ENCODE measurements around the gene ABCC4.

The ABCC4 gene

DNA sequence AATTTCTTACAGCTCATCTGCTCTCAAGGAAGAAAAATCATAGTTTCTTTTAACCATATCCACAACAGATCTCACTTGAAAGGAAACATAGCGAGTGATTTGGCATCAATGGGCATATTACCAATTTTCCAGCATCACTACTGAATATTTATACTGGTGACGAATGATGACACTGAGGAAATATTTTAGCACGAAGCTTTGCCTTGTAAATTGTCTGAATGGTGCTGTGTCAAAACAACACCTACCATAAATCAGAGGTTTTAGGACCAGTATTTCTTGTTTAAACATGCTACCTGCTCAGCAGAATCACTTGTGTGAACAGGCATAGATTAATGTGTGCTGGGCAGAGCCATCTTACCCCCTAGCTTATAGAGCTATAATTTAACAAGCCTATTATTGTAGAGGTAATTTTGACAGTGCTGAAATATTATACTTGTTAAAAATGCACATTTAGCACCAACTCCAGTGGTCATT is 146.8 kb downstream of the ABCC4 start:
- DNase-seq, result peak; percentile 32

DNA sequence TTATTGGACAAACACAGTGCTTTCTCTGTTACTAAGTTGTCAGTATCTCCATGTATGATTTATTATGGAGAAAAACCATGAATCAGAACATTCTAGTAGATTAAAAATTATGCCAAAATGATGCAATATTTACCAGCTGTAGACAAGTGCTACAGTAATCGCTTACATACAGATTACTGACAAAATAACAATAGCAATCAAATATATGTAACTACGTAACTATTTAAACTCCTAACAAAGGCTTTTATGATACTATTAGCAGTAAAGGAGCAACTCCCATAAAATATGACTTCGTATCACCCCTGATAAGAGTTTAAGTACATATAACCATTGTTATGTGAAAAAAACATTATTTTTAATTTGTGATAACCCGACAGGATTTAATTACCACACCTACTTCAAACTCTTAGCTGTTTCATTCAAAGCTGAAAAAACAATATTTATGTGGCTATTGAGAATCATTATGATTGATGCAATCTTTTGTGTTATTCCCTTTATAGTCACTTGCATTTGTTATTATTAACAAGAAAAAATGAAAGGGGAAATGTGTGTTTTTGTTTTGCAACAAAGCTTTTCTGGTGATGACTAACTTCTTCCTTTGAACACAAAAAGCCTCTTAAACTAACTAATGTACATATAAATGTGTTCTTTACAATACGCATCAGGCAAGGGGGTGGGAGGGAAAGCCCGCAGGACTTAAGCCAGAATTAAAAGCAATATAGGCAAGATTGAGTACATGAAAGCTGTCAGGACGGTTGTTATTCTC is 147.4 kb downstream of the ABCC4 start:
- no peak for DNase-seq

DNA sequence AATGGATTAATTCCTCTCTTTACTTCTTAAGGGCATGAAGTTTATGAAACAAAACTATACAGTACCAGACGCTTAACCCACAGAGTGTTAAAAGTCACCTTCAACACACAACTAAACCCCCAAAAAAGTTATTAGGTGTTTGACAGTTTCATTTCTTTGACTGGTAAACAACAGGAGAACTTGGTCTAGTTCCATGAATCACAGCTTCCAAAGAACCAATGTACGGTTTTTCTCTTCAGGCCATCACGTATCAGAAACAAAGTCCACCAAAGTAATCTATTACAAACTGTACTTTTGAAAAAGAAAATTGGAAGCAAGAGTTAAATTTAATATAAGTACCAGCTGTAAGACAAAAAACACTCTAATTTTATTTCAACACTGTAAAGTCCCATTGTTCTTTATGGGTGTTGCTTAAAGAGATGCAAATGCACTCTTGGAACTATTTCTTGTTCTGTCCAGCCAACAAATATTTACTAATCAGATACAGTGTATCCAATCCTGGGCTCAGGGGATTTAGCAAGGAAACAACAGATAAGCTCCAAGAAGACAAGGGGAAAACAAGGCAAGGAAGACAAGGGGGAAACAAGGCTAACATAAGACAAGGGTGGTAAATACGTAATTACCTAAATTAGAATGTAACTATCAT is 149.2 kb downstream of the ABCC4 start:
- DNase-seq, result no peak

DNA sequence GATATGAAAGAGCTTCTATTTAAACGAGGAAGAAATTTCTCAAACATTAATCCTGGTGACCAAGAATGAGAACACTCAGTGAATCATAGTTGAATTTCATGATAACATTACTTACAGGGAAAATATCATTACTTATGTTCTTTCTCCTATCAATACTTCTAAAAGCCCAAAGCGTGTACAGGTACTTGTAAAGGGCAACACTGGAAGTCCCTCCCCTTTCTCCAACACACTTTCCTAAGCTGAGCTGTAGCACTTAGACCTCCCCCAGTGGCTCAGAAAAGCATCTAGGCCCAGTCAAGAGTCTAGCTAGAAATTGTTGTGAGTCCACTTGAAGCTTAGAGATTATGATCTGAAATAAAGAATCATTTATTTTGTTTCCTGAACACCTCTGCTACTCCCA is 150.7 kb downstream of the ABCC4 start:
- DNase-seq, result no peak

DNA sequence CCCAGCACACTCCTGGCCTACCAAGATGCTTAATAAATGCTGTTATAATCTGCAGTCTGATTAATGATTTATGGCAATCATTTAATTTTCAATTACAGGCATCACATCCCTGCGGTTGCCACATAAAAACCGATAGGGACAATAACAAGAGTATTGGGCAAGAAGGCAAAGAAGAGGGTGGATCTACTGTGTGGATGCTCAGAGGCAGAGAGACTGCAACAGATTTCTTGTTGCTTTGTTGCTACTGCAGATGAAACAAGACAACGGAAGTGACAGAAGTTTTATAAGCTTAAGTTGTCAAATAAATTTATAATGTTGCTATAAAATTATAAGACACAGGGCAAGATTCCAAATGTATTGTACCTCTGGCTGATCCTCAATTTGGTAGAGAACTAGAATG is 154.8 kb downstream of the ABCC4 start:
- DNase-seq, result no peak

DNA sequence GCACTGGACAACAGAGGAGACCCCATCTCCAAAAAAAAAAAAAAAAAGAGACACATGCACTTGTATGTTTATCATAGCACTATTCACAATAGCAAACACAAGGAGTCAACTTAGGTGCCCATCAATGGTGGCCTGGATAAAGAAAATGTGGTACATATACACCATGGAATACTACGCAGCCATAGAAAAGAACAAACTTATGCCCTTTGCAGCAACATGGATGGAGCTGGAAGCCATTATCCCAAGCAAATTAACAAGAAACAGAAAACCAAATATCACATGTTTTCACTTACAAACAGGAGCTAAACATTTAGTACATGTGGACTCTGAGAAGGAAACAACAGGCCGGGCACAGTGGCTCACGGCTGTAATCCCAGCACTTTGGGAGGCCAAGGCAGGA is 155.7 kb downstream of the ABCC4 start:
- no peak for DNase-seq

DNA sequence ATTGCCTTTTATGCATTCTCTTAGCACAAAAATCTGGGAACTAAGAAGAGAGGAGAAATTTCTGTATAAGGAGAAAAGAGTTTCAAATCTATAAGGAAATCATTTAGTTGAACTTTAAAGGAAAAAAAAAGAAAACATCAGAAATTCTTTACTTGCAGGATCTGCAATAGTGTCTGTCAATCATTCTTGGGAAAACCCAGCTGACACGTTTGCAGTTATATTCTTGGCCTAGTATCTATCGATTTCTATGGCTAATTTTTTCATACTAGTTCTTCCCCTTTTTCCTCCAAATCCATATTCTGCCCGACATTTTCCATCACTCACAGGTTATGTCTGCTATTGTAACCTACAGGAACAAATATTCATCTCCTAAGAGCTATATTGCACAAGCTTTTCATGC is 160.7 kb downstream of the ABCC4 start:
- DNase-seq, result no peak

DNA sequence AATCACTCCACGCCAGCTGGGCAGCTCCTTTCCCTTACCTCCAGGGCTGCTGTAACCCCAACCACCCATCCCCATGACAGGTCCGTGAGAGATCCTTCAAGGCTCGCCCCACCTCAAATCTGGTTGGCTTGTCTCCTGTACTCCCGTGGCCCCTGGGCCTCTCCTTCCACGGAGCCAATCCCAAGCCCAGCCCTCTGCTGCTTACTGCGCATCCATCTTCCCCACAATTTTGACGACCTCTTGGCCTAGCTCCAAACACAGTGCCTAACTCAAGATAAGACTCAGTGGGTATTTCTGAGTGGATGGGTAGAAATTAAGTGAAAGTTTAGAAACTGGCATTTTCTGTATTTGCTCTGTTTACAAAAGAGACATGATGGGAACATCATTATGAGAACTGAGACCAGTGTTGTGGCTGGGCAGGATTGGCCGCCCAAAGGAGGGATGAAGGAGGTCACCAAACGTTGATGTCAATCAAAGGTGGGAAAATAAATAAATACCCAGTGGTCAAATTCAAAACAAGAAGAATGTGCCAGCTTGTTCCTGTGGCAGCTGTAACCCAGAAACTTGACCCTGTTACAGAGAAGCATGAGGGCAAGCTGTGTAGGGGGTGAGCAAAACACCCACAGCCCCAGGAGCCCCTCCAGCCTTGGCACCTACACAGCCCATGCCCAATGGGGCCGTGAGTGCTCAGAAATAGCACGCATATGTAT is 162.2 kb downstream of the ABCC4 start:
- no peak for DNase-seq

DNA sequence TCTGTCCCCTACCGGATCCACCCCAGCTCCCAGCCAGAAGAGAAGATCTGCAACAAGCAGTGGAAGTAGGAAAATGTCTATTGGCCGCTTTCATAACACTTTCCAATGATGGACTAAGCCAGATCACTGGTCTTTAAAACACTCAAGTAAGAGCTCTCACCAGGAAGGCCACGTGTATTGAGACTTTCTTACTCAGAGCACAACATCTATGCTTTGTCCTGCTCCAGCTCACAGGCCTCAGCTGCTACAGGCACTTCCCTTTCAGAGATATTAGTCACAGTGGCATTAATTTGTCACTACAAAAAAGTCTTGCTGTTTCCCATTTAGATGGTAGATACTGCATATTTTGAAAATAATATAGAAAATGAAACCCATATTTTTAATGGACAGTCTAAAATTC is 164.2 kb downstream of the ABCC4 start:
- DNase-seq, result no peak

DNA sequence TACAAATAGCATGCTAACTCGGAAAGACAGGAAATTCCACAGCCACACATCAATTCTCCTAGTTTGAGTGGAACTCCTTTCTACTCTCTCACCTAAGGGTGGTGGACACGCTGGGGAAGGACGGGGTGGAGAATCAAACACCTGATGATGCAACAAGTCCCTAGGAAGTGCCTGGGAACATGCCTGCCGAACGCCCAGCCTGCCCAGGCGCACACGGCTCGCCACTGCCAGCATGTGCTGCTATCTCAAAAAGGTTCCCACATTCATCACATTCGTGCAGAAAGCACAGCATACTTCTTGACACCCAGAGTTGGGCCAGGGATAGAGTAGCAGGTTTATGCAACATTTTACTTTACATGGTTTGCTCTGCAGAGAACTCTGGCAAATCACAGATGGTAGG is 164.6 kb downstream of the ABCC4 start:
- no peak for DNase-seq

DNA sequence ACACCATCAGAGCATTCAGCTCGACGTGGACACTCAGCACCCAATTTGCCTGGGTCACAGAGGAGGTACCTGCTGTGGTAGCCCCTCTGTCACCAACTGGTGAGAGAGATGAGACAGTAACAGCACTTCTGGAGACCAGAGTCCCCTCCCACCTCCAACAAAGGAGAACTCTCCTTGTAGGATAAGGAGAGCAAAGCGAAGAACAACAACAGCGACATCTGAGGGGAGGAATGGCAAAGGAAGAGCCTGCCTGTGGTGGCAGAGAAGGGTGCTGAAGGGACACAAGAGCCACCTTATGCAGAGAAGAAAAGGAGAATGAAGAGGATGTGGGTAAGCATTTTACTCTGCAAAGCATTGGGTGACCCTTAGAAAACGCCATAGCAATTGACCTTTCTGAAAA is 167.8 kb downstream of the ABCC4 start:
- DNase-seq, result no peak

DNA sequence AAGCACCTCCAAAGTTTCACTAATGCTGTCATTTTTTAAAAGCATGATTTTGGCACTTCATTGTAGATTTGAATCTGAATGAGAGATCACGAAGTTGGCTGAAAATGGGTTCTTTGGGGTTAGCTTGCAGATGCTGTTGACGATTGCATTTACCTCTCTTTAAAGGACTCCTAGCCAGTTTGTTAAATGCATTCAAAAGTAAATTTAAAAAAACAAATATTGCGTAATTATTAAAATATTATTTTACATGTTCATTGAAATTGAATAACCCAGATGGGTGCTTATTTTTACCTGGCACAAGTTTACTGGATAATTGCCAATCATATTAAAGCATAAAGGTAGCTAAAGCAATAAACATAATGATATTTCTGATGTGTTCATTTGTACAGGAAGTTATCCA is 172.2 kb downstream of the ABCC4 start:
- DNase-seq, result no peak

DNA sequence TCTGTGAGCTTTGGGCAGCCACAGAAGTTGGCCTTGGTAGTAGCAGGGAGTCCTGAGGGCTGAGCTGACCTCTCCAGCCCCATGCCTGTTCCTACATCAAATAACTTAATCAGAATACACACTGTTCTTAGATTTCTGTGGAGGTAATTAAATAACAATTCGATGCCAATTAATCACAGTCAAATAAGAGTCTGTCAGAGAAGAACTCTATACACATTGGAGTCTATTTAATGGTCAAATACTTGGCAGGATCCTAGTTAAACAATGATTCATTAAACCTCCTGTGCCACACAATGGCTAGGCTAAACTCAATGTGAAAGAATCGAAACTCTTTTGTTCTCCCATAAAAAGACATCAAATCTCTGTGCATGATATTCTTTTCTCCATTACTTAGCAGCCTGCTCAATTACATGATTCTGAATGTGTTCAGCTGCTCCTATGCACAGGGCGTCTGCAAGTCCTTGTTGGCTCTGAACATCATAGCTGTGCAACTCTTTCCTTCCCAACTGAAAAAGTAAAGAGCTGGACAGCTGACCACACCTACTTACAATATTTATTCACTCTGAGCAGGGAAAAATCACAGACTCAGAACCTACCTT is 173.1 kb downstream of the ABCC4 start:
- no peak for DNase-seq

DNA sequence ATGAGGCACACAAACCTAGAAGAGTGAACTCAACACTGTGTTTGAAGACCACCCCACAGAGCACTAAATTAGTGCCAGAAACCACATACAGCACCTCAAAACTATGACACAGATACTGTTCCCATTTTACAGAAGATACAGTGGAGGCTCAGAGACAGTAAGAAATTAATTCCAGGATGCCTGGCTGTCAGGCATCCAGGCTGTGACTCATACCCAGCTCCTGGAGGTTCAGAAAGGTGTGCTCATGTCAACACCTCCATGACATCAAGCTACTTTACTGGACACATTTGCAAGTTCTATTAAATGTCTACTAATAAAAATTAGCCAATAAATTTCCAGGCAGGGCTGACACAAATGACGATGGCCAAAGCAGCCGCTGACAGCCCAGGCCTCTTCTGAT is 176.3 kb downstream of the ABCC4 start:
- no peak for DNase-seq

DNA sequence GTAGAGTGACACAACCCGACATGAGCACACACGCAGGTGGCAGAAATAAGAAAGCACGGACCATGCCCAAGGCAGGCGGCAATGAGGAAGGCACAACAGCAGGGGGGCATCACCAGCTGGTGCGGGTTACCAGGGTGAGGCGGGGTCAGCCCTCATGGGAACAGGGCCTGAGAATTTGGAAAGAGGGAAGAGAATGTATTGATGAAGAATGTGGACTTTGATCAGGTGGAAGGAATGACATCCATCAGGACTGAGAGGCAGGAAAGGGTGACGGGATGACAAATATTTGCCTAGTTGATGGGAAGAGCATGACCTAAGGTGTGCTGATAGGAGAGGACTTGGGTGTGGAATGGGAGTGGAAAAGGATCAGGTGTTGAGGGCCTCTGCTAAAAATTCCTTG is 177.5 kb downstream of the ABCC4 start:
- DNase-seq, result no peak

DNA sequence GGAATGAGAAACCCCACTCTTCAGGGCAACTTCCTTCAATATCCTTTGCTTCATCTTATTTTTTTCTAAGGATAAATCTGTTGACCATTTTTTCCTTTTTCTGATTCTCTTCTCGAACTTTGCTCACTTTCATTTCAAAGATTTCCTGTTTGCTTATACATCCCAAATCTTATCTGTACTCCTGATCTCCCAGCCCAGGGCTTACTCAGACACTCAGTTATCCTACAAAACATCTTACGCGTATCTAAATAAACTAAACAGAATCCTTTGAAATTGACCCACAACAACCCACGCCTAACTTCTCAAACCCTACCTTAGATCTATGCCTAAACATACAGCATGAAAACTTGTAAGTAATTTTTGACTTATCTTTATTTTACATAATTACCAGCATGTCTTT is 179.2 kb downstream of the ABCC4 start:
- DNase-seq, result no peak

DNA sequence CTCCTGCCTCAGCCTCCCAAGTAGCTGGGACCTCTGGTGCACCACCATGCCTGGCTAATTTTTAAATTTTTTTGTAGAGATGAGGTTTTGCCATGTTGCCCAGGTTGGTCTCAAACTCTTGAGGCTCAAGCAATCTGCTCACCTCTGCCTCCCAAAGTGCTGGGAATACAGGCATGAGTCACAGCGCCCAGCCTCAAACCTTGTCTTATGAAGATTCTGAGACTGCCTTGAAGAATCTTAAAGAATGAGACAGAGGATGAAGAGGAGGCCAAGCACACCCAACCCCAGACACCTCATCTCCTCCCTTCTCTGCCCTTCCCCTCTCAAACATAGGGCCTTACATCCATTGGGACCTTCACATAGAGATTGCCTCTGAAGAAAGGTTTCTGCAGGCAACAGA is 179.7 kb downstream of the ABCC4 start:
- no peak for DNase-seq

DNA sequence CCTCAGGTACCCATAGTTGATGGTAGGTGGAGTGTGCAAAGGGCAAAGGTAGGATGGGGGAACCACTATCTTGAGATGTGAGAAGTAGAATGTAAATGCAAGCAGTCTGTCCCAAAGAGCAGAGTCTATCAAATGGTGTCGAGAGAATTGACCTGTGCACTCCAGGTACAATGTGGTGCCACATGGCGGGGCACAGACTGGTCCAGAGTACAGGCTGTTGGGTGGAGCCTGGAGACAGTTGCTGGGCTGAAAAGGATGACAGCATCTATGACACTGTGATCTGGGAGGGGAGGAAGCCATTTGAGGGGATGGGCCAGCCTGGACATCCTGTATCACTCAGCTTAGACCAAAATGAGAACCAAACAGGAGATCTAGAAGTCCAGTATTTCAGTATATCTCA is 180.6 kb downstream of the ABCC4 start:
- DNase-seq, result no peak

DNA sequence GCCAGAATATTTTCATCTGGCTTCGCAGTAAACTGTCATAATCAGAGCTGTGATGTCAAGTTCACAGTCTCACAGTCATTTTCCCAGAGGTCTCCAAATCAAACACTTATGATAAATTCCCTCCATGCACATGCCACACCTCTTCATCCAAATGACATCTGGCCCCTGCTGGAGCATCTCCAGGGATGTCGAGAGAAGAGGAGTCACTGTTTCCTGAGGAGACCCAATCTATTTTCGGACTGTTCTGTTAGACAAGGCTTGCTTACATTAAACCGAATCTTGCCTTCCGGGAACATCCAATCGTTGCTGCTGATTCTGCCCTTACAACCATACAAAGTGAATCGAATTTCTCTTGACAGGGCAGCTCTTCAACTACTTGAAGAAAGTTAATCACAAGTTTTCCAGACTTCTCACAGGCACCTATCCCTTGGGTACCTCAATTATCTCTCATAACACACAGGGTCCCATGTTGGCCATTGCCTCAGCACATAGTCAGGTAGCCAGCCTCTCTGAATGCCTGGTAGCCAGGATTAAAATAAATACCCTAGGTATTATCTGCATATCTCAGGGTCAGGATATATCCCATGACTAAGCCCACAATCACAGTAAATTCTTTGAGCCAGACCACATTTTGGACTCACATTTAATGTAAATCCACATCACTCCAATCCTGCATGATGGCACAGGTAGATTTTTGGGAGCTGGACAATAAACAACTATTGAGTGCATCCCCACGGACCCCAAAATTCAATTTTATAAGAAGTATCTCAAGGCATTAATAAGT is 182.5 kb downstream of the ABCC4 start:
- DNase-seq, result no peak

DNA sequence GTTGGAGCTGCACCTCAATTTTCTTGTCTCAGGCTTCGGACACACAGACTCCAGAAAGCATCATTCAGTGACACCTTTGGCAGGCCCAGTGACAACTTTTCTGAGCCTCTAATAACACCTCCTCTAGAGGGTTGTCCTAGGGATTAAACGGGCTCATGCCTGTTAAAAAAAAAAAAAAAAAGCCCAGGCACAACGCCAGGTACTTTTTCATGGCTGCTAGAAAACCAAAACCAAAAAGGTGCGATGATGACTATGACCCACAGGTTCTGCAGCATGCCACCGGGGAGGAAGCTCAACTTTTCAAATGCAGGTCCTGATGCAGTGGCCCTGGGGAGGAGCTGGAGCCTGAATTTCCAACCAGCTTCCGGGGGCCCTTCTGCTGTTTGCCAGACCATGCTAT is 184.2 kb downstream of the ABCC4 start:
- no peak for DNase-seq

DNA sequence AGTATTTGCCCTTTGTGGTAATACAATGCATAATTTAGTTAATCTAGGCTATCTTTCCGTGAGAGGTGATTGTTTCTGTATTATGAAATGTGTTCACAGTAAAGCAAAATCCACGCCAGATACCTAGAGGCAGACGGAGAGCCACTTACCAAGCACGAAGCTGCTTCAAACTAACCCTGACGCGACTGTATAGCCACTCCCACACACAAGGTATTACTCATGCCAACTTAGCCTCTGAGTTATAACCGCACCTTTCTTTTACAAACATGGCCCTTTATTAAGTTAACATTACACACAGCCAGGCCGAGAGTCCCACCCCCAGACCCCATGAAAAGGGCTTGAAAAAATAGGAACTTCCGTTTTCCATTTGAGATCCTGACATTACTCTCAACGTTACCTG is 185.7 kb downstream of the ABCC4 start:
- DNase-seq, result no peak

DNA sequence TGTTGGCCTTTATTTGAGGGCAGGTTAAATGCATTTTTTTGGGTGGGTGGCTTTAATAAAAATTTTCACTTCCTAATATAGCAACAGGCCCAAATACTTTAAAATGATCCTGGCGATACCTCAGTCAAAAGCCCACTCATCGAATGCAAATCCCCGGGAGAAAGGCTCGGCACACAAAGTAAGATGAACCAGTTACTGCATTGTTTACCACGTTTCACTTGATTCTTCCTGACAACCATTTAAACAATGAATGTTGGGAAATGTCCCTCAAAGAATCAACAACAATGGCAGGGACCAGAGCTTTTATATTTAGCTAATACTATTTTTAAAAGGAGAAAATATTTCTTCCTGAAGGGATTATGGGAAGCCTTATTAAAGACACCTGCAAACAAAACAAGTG is 187.7 kb downstream of the ABCC4 start:
- no peak for DNase-seq

DNA sequence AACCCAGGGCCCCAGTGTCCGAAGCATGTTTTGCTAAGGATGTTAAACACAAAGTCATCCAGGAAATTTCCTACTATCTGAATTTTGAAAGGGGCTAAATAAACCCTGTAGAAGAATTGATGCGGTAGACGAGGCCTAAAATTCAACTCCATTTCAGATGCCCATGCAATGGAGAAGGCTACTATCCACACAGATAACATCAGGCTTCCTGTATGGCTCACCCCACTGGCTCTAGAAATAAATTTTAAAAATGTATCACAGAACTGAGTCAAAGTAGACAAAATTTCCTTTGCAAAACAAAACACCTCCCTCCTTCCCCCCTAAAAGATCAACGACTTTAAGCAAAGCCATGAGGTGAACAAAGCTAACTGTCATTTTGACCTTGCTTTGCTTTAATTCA is 188.4 kb downstream of the ABCC4 start:
- no peak for DNase-seq
